WTC11 (cell line): ENCODE data around the gene TUBB1. TPM values are rescaled to one million over a fixed set of nuclear protein-coding genes. Genes with fewer than 3 reads are reported as not detected.

Experiments
- ATAC-seq: fragments of 200-7000 bp; cut with Tn5 transposase; 2 replicates; pipeline ENCODE4 v1.10.0; 2021; ENCODE audit warnings: mild to moderate bottlenecking, moderate library complexity
- CTCF ChIA-PET: fragments of 300-600 bp; sonication (Branson Sonifier 250); formaldehyde crosslinking; loops from one replicate; lab custom pipeline; 2021; ENCODE audit warnings: antibody characterized with exemption; lab: Charles Lee
- POLR2A ChIA-PET: fragments of 350-600 bp; sonication (Branson Sonifier 250); formaldehyde crosslinking; loops from one replicate; lab custom pipeline; 2021; ENCODE audit warnings: antibody characterized with exemption; lab: Charles Lee
- DNase-seq: peaks from one replicate; pipeline ENCODE4 v3.0.0; 2021; ENCODE audit warnings: low spot score
- H3K27ac Mint-ChIP-seq: 2 replicates; pipeline ENCODE4 v1.8.0; 2021; ENCODE audit warnings: mixed read lengths
- H3K27me3 Mint-ChIP-seq: 2 replicates; pipeline ENCODE4 v1.8.0; 2021; ENCODE audit warnings: low read depth, mild to moderate bottlenecking, moderate library complexity, mixed read lengths
- H3K36me3 Mint-ChIP-seq: 2 replicates; pipeline ENCODE4 v1.8.0; 2021; ENCODE audit warnings: mixed read lengths
- H3K4me1 Mint-ChIP-seq: 2 replicates; pipeline ENCODE4 v1.8.0; 2022; ENCODE audit warnings: mixed read lengths
- H3K4me3 Mint-ChIP-seq: 2 replicates; pipeline ENCODE4 v1.8.0; 2021; ENCODE audit warnings: mild to moderate bottlenecking, moderate library complexity, mixed read lengths
- H3K9me3 Mint-ChIP-seq: 2 replicates; pipeline ENCODE4 v1.8.0; 2021; ENCODE audit warnings: mixed read lengths
- CREB1 ChIP-seq: sonication (generic); formaldehyde crosslinking; IDR thresholded peaks from 2 replicates; pipeline ENCODE4 v1.8.0; 2023; ENCODE audit warnings: mild to moderate bottlenecking, missing genetic modification reagents
- CREM ChIP-seq: sonication (generic); formaldehyde crosslinking; IDR thresholded peaks from 2 replicates; pipeline ENCODE4 v1.8.1; 2022; ENCODE audit warnings: mild to moderate bottlenecking, missing genetic modification reagents, moderate library complexity
- FOXK1 ChIP-seq: sonication (generic); formaldehyde crosslinking; IDR thresholded peaks from 2 replicates; pipeline ENCODE4 v1.8.0; 2022; ENCODE audit warnings: mild to moderate bottlenecking, moderate library complexity, missing genetic modification reagents
- IRF2 ChIP-seq: sonication (generic); formaldehyde crosslinking; IDR thresholded peaks from 2 replicates; pipeline ENCODE4 v1.8.0; 2022; ENCODE audit warnings: low read depth, missing genetic modification reagents, borderline replicate concordance
- NFATC4 ChIP-seq: fragments of 250-450 bp; sonication (Bioruptor Pico); IDR thresholded peaks from 2 replicates; pipeline ENCODE4 v1.9.0; 2021; ENCODE audit warnings: mild to moderate bottlenecking
- NR3C1 ChIP-seq: sonication (generic); formaldehyde crosslinking; conservative IDR thresholded peaks from 2 replicates; pipeline ENCODE4 v1.8.1; 2023; ENCODE audit warnings: low read depth, mild to moderate bottlenecking, missing genetic modification reagents
- OVOL2 ChIP-seq: fragments of 250-450 bp; sonication (Bioruptor Pico); IDR thresholded peaks from 2 replicates; pipeline ENCODE4 v1.9.0; 2021; ENCODE audit warnings: mild to moderate bottlenecking, borderline replicate concordance
- SMAD4 ChIP-seq: sonication (generic); formaldehyde crosslinking; IDR thresholded peaks from 2 replicates; pipeline ENCODE4 v1.8.0; 2022; ENCODE audit warnings: mild to moderate bottlenecking, missing genetic modification reagents
- ZNF263 ChIP-seq: sonication (generic); formaldehyde crosslinking; IDR thresholded peaks from 2 replicates; pipeline ENCODE4 v1.8.1; 2022; ENCODE audit warnings: low read depth, mild to moderate bottlenecking, moderate library complexity, missing genetic modification reagents
- total RNA-seq: library from RNA; stranded (reverse); gene quantifications from 3 replicates; pipeline ENCODE4 v1.2.3, GENCODE V29; 2021
- TF ChIP-seq, protein P1 (sequence below): sonication (generic); formaldehyde crosslinking; IDR thresholded peaks from 2 replicates; pipeline ENCODE4 v1.8.1; 2023; ENCODE audit warnings: mild to moderate bottlenecking, moderate library complexity, missing genetic modification reagents
- TF ChIP-seq, protein P2 (sequence below): fragments of 250-450 bp; sonication (Bioruptor Pico); conservative IDR thresholded peaks from 2 replicates; pipeline ENCODE4 v1.9.0; 2021; ENCODE audit warnings: mild to moderate bottlenecking
- TF ChIP-seq, protein P3 (sequence below): sonication (generic); formaldehyde crosslinking; IDR thresholded peaks from 2 replicates; pipeline ENCODE4 v1.8.1; 2023; ENCODE audit warnings: mild to moderate bottlenecking, missing genetic modification reagents
- TF ChIP-seq, protein P4 (sequence below): fragments of 250-450 bp; sonication (Bioruptor Pico); IDR thresholded peaks from 2 replicates; pipeline ENCODE4 v1.9.0; 2021; ENCODE audit warnings: mild to moderate bottlenecking
- TF ChIP-seq, protein P5 (sequence below): sonication (generic); formaldehyde crosslinking; IDR thresholded peaks from 2 replicates; pipeline ENCODE4 v1.8.1; 2023; ENCODE audit warnings: mild to moderate bottlenecking, missing genetic modification reagents
- TF ChIP-seq, protein P6 (sequence below): fragments of 250-450 bp; sonication (Bioruptor Pico); IDR thresholded peaks from 2 replicates; pipeline ENCODE4 v1.9.0; 2021; ENCODE audit warnings: moderate library complexity, mild to moderate bottlenecking, inconsistent platforms, borderline replicate concordance
- TF ChIP-seq, protein P7 (sequence below): sonication (generic); formaldehyde crosslinking; IDR thresholded peaks from 2 replicates; pipeline ENCODE4 v1.8.1; 2022; ENCODE audit warnings: mild to moderate bottlenecking, missing genetic modification reagents, moderate library complexity, borderline replicate concordance
- TF ChIP-seq, protein P8 (sequence below): fragments of 200-600 bp; IDR thresholded peaks from 2 replicates; pipeline ENCODE4 v1.8.0; 2022; ENCODE audit warnings: antibody characterized with exemption
- TF ChIP-seq, protein P9 (sequence below): sonication (generic); formaldehyde crosslinking; IDR thresholded peaks from 2 replicates; pipeline ENCODE4 v1.8.0; 2022; ENCODE audit warnings: mild to moderate bottlenecking, missing genetic modification reagents

Gene TUBB1
- total RNA-seq, 1 experiment from 2014 or later = not detected

DNA sequence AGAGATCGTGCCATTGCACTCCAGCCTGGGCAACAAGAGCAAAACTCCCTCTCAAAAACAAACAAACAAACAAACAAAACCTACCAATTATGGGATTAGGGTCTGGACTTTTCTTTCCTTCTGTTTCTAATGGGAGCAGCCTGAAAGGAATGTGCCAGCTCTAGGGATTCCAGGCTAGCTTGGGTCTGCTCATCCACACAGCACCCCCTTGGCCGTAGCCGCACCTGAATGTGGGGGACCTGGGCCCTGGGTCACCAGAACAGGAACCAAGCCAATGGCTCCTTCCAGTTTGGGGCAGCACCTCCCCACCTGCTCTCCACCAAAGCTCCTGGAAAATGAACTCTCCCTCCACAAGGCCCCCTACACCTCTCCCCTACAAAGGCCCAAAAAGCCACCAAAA lies 18.9 kb upstream of the TUBB1 start (continued):
- TF ChIP-seq, protein P1, sequence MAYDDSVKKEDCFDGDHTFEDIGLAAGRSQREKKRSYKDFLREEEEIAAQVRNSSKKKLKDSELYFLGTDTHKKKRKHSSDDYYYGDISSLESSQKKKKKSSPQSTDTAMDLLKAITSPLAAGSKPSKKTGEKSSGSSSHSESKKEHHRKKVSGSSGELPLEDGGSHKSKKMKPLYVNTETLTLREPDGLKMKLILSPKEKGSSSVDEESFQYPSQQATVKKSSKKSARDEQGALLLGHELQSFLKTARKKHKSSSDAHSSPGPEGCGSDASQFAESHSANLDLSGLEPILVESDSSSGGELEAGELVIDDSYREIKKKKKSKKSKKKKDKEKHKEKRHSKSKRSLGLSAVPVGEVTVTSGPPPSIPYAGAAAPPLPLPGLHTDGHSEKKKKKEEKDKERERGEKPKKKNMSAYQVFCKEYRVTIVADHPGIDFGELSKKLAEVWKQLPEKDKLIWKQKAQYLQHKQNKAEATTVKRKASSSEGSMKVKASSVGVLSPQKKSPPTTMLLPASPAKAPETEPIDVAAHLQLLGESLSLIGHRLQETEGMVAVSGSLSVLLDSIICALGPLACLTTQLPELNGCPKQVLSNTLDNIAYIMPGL (CRISPR knock-in tag) = no peak
- TF ChIP-seq, protein P2, sequence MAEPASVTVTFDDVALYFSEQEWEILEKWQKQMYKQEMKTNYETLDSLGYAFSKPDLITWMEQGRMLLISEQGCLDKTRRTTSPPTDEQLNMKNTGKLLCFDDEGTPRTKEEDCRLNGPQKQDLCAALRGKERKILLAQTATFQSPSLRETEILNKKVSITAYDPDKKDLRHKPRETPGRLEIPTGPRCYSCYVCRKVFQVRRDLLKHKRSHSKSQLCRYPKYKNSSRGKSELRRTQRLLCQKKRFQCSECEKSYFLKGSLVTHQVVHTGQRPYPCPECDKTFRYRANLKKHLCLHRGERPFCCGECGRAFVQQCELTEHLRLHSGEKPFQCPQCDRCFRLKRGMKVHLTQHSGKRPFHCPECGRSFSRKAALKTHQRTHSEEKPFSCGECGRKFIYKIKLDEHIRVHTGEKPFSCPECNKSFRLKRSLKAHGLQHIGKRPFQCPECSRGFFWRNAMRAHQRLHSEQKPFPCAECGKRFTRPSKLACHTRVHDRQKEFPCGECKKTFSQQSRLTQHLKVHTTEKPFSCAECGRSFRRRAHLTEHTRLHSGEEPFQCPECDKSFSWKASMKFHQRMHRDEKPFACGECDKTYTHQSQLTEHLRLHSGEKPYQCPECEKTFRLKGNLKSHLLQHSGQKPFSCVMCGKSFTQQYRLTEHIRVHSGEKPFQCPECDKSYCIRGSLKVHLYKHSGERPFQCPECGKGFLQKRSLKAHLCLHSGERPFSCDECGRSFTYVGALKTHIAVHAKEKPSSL = no peak
- no peak for TF ChIP-seq ZNF263
- no peak for TF ChIP-seq IRF2 (CRISPR knock-in tag)
- TF ChIP-seq, protein P3, sequence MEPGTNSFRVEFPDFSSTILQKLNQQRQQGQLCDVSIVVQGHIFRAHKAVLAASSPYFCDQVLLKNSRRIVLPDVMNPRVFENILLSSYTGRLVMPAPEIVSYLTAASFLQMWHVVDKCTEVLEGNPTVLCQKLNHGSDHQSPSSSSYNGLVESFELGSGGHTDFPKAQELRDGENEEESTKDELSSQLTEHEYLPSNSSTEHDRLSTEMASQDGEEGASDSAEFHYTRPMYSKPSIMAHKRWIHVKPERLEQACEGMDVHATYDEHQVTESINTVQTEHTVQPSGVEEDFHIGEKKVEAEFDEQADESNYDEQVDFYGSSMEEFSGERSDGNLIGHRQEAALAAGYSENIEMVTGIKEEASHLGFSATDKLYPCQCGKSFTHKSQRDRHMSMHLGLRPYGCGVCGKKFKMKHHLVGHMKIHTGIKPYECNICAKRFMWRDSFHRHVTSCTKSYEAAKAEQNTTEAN (CRISPR knock-in tag) = no peak

DNA sequence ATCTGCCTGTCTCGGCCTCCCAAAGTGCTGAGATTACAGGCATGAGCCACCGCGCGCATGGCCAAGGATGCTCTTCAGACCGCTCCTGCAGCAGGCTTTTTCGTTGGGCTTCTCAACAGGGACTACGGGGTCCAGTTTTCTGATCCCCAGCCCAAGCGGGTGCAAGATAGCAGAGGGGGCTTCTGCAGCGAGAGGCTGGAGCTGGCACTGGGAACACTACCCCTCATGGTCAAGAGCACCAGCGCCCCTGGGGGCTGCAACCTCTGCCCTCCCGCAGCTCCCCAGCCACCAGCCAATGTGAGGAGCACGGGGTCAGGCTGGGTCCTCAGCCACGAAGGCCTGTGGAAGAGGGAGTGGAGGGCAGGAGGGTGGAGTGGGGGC lies 18.2 kb upstream of the TUBB1 start:
- no peaks in the 10 kb centered on the region for H3K9me3 Mint-ChIP-seq
- H3K27me3 Mint-ChIP-seq = peaks cover 3% of the 10 kb centered on the region; the same call in 1 of the 2 replicates
- H3K27ac Mint-ChIP-seq = no peak overlapping the region
- H3K4me3 Mint-ChIP-seq = no peak overlapping the region
- CTCF ChIA-PET = no interaction called here
- ATAC-seq = no peak
- H3K36me3 Mint-ChIP-seq = peaks cover 9% of the 10 kb centered on the region
- H3K4me1 Mint-ChIP-seq = peaks cover 12% of the 10 kb centered on the region
- POLR2A ChIA-PET = interaction anchor here (0.5 kb wide), 1 partner anchor 432 kb away, joined by 9 read pairs; no protein-coding TSS in a partner anchor
- no peak for DNase-seq
- TF ChIP-seq, protein P2 = no peak
- TF ChIP-seq, protein P4, sequence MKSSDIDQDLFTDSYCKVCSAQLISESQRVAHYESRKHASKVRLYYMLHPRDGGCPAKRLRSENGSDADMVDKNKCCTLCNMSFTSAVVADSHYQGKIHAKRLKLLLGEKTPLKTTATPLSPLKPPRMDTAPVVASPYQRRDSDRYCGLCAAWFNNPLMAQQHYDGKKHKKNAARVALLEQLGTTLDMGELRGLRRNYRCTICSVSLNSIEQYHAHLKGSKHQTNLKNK (CRISPR knock-in tag) = no peak
- TF ChIP-seq NR3C1 (CRISPR knock-in tag) = no peak
- TF ChIP-seq CREB1 = no peak
- no peak for TF ChIP-seq SMAD4 (CRISPR knock-in tag)
- TF ChIP-seq, protein P5, sequence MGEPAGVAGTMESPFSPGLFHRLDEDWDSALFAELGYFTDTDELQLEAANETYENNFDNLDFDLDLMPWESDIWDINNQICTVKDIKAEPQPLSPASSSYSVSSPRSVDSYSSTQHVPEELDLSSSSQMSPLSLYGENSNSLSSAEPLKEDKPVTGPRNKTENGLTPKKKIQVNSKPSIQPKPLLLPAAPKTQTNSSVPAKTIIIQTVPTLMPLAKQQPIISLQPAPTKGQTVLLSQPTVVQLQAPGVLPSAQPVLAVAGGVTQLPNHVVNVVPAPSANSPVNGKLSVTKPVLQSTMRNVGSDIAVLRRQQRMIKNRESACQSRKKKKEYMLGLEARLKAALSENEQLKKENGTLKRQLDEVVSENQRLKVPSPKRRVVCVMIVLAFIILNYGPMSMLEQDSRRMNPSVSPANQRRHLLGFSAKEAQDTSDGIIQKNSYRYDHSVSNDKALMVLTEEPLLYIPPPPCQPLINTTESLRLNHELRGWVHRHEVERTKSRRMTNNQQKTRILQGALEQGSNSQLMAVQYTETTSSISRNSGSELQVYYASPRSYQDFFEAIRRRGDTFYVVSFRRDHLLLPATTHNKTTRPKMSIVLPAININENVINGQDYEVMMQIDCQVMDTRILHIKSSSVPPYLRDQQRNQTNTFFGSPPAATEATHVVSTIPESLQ (CRISPR knock-in tag) = no peak
- TF ChIP-seq, protein P6, sequence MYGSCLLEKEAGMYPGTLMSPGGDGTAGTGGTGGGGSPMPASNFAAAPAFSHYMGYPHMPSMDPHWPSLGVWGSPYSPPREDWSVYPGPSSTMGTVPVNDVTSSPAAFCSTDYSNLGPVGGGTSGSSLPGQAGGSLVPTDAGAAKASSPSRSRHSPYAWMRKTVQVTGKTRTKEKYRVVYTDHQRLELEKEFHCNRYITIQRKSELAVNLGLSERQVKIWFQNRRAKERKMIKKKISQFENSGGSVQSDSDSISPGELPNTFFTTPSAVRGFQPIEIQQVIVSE (CRISPR knock-in tag) = no peak
- no peak for TF ChIP-seq FOXK1
- TF ChIP-seq, protein P1 (CRISPR knock-in tag) = no peak
- TF ChIP-seq NFATC4 = no peak
- no peak for TF ChIP-seq CREM (CRISPR knock-in tag)
- TF ChIP-seq, protein P7, sequence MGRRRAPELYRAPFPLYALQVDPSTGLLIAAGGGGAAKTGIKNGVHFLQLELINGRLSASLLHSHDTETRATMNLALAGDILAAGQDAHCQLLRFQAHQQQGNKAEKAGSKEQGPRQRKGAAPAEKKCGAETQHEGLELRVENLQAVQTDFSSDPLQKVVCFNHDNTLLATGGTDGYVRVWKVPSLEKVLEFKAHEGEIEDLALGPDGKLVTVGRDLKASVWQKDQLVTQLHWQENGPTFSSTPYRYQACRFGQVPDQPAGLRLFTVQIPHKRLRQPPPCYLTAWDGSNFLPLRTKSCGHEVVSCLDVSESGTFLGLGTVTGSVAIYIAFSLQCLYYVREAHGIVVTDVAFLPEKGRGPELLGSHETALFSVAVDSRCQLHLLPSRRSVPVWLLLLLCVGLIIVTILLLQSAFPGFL = no peak
- TF ChIP-seq, protein P8, sequence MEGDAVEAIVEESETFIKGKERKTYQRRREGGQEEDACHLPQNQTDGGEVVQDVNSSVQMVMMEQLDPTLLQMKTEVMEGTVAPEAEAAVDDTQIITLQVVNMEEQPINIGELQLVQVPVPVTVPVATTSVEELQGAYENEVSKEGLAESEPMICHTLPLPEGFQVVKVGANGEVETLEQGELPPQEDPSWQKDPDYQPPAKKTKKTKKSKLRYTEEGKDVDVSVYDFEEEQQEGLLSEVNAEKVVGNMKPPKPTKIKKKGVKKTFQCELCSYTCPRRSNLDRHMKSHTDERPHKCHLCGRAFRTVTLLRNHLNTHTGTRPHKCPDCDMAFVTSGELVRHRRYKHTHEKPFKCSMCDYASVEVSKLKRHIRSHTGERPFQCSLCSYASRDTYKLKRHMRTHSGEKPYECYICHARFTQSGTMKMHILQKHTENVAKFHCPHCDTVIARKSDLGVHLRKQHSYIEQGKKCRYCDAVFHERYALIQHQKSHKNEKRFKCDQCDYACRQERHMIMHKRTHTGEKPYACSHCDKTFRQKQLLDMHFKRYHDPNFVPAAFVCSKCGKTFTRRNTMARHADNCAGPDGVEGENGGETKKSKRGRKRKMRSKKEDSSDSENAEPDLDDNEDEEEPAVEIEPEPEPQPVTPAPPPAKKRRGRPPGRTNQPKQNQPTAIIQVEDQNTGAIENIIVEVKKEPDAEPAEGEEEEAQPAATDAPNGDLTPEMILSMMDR = no peak
- TF ChIP-seq OVOL2 (CRISPR knock-in tag) = no peak
- TF ChIP-seq, protein P9, sequence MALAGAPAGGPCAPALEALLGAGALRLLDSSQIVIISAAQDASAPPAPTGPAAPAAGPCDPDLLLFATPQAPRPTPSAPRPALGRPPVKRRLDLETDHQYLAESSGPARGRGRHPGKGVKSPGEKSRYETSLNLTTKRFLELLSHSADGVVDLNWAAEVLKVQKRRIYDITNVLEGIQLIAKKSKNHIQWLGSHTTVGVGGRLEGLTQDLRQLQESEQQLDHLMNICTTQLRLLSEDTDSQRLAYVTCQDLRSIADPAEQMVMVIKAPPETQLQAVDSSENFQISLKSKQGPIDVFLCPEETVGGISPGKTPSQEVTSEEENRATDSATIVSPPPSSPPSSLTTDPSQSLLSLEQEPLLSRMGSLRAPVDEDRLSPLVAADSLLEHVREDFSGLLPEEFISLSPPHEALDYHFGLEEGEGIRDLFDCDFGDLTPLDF (CRISPR knock-in tag) = no peak
